ENCODE data around the gene RAB14. TPM values are rescaled to one million over a fixed set of nuclear protein-coding genes. Genes with fewer than 3 reads are reported as not detected.

The RAB14 gene
- total and polyA plus RNA-seq, 2 experiments from 2014 or later, result 22.8 to 31.0 TPM

DNA sequence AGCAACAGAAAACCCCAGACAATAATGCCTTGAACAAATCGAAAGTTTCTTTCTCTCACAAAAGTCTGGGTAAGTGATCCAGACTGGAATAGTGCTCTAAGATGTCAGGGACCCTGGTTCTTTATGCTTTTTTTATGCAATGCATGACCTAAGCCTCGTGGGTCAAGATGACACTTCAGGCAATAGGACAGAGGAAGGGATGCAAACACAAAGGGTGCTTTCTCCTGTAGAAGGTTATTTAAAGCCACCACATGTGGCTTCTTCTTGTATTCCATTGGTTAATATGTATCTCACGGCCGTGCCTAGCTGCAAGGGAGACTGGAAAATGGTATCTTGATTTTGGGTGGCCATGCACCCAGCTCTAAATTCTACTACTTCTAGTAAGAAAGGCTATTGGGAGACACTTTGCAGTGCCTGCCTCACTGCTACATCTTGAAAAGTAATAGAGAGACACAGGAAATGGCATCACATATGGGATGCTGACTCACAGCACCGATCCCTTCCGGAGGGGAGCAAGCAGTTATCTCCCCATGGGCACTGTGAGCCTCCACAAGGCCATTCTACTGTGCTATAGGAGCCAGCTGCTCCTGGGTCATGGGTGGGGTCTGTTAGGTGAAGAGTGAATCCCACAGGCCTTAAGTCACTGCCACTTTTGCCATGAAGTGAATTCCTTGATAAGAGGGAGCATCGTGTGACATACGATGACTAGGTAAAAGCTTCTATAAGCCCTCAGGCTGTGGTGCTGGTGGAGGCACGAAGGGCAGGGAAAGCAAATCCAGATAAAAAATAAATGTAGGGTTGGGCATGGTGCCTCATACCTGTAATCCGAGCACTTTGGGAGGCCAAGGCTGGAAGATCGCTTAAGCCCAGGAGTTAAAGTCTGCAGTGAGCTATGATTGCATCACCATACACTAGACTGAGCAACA is 32.5 kb upstream of the RAB14 start (continued):
- TF ChIP-seq, protein P1, sequence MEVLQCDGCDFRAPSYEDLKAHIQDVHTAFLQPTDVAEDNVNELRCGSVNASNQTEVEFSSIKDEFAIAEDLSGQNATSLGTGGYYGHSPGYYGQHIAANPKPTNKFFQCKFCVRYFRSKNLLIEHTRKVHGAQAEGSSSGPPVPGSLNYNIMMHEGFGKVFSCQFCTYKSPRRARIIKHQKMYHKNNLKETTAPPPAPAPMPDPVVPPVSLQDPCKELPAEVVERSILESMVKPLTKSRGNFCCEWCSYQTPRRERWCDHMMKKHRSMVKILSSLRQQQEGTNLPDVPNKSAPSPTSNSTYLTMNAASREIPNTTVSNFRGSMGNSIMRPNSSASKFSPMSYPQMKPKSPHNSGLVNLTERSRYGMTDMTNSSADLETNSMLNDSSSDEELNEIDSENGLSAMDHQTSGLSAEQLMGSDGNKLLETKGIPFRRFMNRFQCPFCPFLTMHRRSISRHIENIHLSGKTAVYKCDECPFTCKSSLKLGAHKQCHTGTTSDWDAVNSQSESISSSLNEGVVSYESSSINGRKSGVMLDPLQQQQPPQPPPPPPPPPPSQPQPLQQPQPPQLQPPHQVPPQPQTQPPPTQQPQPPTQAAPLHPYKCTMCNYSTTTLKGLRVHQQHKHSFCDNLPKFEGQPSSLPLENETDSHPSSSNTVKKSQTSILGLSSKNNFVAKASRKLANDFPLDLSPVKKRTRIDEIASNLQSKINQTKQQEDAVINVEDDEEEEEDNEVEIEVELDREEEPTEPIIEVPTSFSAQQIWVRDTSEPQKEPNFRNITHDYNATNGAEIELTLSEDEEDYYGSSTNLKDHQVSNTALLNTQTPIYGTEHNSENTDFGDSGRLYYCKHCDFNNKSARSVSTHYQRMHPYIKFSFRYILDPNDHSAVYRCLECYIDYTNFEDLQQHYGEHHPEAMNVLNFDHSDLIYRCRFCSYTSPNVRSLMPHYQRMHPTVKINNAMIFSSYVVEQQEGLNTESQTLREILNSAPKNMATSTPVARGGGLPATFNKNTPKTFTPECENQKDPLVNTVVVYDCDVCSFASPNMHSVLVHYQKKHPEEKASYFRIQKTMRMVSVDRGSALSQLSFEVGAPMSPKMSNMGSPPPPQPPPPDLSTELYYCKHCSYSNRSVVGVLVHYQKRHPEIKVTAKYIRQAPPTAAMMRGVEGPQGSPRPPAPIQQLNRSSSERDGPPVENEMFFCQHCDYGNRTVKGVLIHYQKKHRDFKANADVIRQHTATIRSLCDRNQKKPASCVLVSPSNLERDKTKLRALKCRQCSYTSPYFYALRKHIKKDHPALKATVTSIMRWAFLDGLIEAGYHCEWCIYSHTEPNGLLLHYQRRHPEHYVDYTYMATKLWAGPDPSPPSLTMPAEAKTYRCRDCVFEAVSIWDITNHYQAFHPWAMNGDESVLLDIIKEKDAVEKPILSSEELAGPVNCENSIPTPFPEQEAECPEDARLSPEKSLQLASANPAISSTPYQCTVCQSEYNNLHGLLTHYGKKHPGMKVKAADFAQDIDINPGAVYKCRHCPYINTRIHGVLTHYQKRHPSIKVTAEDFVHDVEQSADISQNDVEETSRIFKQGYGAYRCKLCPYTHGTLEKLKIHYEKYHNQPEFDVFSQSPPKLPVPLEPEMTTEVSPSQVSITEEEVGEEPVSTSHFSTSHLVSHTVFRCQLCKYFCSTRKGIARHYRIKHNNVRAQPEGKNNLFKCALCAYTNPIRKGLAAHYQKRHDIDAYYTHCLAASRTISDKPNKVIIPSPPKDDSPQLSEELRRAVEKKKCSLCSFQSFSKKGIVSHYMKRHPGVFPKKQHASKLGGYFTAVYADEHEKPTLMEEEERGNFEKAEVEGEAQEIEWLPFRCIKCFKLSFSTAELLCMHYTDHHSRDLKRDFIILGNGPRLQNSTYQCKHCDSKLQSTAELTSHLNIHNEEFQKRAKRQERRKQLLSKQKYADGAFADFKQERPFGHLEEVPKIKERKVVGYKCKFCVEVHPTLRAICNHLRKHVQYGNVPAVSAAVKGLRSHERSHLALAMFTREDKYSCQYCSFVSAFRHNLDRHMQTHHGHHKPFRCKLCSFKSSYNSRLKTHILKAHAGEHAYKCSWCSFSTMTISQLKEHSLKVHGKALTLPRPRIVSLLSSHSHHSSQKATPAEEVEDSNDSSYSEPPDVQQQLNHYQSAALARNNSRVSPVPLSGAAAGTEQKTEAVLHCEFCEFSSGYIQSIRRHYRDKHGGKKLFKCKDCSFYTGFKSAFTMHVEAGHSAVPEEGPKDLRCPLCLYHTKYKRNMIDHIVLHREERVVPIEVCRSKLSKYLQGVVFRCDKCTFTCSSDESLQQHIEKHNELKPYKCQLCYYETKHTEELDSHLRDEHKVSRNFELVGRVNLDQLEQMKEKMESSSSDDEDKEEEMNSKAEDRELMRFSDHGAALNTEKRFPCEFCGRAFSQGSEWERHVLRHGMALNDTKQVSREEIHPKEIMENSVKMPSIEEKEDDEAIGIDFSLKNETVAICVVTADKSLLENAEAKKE (CRISPR knock-in tag; IDR thresholded peaks at IDR 0.05), result no peak
- no peak for TF ChIP-seq NANOG (IDR thresholded peaks at IDR 0.05; ENCODE audit: borderline replicate concordance)
- TF ChIP-seq ZNF331 (CRISPR knock-in tag; IDR thresholded peaks at IDR 0.05; ENCODE audit: low read depth), result no peak
- TF ChIP-seq, protein P2, sequence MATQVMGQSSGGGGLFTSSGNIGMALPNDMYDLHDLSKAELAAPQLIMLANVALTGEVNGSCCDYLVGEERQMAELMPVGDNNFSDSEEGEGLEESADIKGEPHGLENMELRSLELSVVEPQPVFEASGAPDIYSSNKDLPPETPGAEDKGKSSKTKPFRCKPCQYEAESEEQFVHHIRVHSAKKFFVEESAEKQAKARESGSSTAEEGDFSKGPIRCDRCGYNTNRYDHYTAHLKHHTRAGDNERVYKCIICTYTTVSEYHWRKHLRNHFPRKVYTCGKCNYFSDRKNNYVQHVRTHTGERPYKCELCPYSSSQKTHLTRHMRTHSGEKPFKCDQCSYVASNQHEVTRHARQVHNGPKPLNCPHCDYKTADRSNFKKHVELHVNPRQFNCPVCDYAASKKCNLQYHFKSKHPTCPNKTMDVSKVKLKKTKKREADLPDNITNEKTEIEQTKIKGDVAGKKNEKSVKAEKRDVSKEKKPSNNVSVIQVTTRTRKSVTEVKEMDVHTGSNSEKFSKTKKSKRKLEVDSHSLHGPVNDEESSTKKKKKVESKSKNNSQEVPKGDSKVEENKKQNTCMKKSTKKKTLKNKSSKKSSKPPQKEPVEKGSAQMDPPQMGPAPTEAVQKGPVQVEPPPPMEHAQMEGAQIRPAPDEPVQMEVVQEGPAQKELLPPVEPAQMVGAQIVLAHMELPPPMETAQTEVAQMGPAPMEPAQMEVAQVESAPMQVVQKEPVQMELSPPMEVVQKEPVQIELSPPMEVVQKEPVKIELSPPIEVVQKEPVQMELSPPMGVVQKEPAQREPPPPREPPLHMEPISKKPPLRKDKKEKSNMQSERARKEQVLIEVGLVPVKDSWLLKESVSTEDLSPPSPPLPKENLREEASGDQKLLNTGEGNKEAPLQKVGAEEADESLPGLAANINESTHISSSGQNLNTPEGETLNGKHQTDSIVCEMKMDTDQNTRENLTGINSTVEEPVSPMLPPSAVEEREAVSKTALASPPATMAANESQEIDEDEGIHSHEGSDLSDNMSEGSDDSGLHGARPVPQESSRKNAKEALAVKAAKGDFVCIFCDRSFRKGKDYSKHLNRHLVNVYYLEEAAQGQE (IDR thresholded peaks at IDR 0.05; ENCODE audit: unreplicated experiment), result no peak
- no peak for TF ChIP-seq CREB1 (CRISPR knock-in tag; IDR thresholded peaks at IDR 0.05; ENCODE audit: low read depth)
- TF ChIP-seq STAT1 (IDR thresholded peaks at IDR 0.05; ENCODE audit: unreplicated experiment), result no peak
- TF ChIP-seq EZH2 (IDR thresholded peaks at IDR 0.05; ENCODE audit: low read depth, unreplicated experiment), result no peak
